ENCODE data around the gene GPHB5.

The GPHB5 gene

DNA sequence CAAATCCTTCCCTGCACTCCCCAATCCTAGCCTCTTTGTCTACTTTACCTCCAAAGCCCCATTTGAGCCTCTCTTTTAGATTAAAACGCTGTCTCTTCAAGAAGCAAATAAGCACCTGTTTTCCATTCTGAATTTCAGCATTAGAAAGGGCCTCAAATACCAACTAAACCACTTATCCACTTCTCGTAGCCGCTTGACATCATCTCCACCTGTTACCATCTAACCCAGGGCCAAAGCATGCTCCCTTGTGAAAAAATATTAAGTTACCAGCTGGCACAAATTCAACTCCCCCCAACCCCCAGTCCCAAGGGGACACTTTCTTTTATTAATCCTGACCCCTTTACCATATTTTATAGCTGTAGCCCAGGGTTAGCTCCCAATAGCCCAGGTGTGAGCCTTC, 43.1 kb downstream of the GPHB5 start:
- TF ChIP-seq, protein P1, sequence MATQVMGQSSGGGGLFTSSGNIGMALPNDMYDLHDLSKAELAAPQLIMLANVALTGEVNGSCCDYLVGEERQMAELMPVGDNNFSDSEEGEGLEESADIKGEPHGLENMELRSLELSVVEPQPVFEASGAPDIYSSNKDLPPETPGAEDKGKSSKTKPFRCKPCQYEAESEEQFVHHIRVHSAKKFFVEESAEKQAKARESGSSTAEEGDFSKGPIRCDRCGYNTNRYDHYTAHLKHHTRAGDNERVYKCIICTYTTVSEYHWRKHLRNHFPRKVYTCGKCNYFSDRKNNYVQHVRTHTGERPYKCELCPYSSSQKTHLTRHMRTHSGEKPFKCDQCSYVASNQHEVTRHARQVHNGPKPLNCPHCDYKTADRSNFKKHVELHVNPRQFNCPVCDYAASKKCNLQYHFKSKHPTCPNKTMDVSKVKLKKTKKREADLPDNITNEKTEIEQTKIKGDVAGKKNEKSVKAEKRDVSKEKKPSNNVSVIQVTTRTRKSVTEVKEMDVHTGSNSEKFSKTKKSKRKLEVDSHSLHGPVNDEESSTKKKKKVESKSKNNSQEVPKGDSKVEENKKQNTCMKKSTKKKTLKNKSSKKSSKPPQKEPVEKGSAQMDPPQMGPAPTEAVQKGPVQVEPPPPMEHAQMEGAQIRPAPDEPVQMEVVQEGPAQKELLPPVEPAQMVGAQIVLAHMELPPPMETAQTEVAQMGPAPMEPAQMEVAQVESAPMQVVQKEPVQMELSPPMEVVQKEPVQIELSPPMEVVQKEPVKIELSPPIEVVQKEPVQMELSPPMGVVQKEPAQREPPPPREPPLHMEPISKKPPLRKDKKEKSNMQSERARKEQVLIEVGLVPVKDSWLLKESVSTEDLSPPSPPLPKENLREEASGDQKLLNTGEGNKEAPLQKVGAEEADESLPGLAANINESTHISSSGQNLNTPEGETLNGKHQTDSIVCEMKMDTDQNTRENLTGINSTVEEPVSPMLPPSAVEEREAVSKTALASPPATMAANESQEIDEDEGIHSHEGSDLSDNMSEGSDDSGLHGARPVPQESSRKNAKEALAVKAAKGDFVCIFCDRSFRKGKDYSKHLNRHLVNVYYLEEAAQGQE (IDR thresholded peaks at IDR 0.05; ENCODE audit: insufficient read depth in 1 of 2, low read depth in 2 of 2, low read length in 2 of 2) = no peak
- TF ChIP-seq SIN3A (IDR thresholded peaks at IDR 0.05; ENCODE audit: borderline replicate concordance, insufficient read depth, low read length) = no peak
- TF ChIP-seq POLR2AphosphoS5 (IDR thresholded peaks at IDR 0.05; ENCODE audit: low read depth, low read length) = no peak
- TF ChIP-seq TAF1 (IDR thresholded peaks at IDR 0.05; ENCODE audit: borderline replicate concordance, insufficient read depth, low read length) = no peak
- TF ChIP-seq FOXP2 (optimal IDR thresholded peaks at IDR 0.05; ENCODE audit: borderline replicate concordance, extremely low read depth, extremely low read length, insufficient read depth) = no peak

DNA sequence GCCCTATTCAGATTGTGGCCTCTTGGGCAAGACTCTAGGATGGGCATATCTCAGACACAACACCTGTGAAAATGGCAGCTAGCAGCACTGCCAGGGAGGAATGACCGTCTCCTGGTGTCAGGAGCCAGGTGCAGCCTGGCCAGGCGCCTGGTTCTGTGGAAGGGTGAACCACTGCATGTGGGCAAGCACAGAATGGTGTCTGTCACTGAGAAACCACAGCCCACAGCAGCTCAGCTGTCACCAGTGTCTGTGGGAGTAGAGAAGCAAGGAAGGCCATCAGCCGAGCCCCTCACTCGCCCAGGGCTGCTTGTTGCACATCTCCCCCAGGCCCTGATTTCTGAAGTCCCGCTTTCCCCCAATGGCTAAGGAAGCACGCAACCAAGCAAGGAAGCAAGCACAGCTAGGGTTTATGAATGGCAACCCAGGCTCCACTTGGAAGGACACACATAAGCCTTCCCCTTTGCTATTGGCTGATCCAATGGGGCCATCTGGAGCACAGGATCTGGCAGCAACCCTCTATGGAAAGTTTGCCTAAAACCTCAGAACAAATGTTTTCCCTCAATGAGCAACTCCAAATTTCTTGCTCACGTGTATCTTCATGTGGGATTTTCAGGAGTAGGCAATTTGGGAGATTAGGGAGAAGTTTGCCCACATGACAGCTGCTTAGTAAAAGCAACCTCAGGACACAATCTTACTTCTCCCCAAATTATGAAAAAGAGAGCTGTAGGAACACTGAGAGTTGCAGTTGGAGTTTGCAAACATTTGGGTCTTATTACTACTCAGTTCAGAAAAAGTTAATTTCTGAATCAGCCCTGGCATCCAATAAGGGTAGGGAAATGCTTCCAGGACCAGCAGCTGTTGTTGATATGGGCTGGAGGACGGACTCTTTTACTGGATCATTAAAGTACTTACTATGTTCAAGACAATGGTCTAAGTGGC, 44.7 kb downstream of the GPHB5 start:
- TF ChIP-seq, protein P1 (IDR thresholded peaks at IDR 0.05; ENCODE audit: insufficient read depth in 1 of 2, low read depth in 2 of 2, low read length in 2 of 2) = no peak
- TF ChIP-seq TAF1 (IDR thresholded peaks at IDR 0.05; ENCODE audit: borderline replicate concordance, insufficient read depth, low read length) = no peak
- TF ChIP-seq FOXP2 (optimal IDR thresholded peaks at IDR 0.05; ENCODE audit: borderline replicate concordance, extremely low read depth, extremely low read length, insufficient read depth) = no peak
- TF ChIP-seq POLR2AphosphoS5 (IDR thresholded peaks at IDR 0.05; ENCODE audit: low read depth, low read length) = no peak
- no peak for TF ChIP-seq SIN3A (IDR thresholded peaks at IDR 0.05; ENCODE audit: borderline replicate concordance, insufficient read depth, low read length)

DNA sequence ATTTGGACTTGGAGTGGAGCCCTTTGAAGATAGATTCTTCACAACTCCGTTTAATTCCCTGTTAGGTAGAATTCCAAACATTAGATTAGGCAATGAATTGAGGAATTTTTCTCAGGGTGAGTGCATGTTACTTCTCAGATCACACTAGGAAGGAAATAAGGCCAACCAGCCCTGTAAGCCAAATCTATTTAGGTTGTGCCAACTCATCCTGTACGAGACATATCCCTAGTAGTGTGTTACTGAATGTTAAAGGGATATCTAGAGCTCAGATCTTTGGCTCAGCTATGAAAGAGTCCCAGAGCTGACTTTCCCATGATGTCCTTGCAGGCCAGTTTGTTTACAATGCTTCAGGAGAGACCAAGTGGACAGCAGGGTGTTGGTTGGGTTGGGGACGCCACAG, 45.6 kb downstream of the GPHB5 start:
- TF ChIP-seq, protein P1 (IDR thresholded peaks at IDR 0.05; ENCODE audit: insufficient read depth in 1 of 2, low read depth in 2 of 2, low read length in 2 of 2) = no peak
- TF ChIP-seq SIN3A (IDR thresholded peaks at IDR 0.05; ENCODE audit: borderline replicate concordance, insufficient read depth, low read length) = no peak
- TF ChIP-seq TAF1 (IDR thresholded peaks at IDR 0.05; ENCODE audit: borderline replicate concordance, insufficient read depth, low read length) = no peak
- no peak for TF ChIP-seq POLR2AphosphoS5 (IDR thresholded peaks at IDR 0.05; ENCODE audit: low read depth, low read length)
- no peak for TF ChIP-seq FOXP2 (optimal IDR thresholded peaks at IDR 0.05; ENCODE audit: borderline replicate concordance, extremely low read depth, extremely low read length, insufficient read depth)

DNA sequence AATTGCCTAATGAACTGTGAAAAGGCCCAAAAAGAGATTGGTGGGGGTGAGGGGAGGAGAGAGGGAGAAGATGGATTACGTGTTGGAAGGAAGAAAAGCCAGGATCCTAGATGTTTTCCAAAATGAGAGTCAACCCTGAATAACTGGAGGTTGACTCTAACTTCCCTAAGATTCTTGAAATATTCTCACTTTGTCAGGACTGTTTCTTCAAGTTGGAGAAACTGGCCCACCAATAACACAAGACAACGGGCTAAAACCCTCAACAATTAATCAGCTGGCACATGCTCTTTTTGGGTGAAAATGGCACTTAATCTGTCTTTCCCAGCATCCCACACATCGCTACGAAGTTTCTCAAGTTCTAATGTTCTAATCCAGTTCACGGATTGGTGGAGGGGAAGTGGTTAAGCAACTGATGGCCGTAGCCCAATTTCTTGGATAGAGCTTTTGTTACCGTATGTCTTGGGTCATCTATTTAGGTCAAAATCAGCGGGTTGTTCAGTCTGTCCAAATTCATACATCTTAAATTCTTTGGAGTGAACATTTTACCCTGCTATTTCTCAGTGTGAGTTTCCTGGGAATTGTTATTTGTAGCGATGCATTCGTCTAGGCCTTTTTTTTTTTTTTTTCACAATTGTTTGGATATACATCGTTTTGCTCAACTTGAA, 49.0 kb downstream of the GPHB5 start:
- TF ChIP-seq TAF1 (IDR thresholded peaks at IDR 0.05; ENCODE audit: borderline replicate concordance, insufficient read depth, low read length) = no peak
- no peak for TF ChIP-seq POLR2AphosphoS5 (IDR thresholded peaks at IDR 0.05; ENCODE audit: low read depth, low read length)
- TF ChIP-seq SIN3A (IDR thresholded peaks at IDR 0.05; ENCODE audit: borderline replicate concordance, insufficient read depth, low read length) = no peak
- no peak for TF ChIP-seq FOXP2 (optimal IDR thresholded peaks at IDR 0.05; ENCODE audit: borderline replicate concordance, extremely low read depth, extremely low read length, insufficient read depth)
- TF ChIP-seq, protein P1 (IDR thresholded peaks at IDR 0.05; ENCODE audit: insufficient read depth in 1 of 2, low read depth in 2 of 2, low read length in 2 of 2) = no peak
